Muscle layer of colon (tissue), 2 donors: Measurements from ENCODE around the gene NPY1R.
A peak's percentile ranks its signal among the peaks of the same experiment; 100 is the strongest.

Experiments
- H3K27ac ChIP-seq: one replicate; pipeline ENCODE4 v1.7.0; 2013; ENCODE audit warnings: low read depth, mild to moderate bottlenecking, low read length, moderate library complexity
- H3K27me3 ChIP-seq, 2 donors: one replicate each; pipeline ENCODE4 v1.7.0; 2013; ENCODE audit warnings: low read length in 2 of 2, mild to moderate bottlenecking in 2 of 2; ENCODE audit not compliant: insufficient read depth in 2 of 2, control insufficient read depth in 1 of 2
- H3K36me3 ChIP-seq: one replicate; pipeline ENCODE4 v1.7.0; 2013; ENCODE audit warnings: mild to moderate bottlenecking, low read length; ENCODE audit not compliant: insufficient read depth
- H3K4me1 ChIP-seq: one replicate; pipeline ENCODE4 v1.7.0; 2013; ENCODE audit warnings: mild to moderate bottlenecking, low read length; ENCODE audit not compliant: insufficient read depth
- H3K4me3 ChIP-seq, 2 donors: one replicate each; pipeline ENCODE4 v1.7.0; 2013; ENCODE audit warnings: low read length in 2 of 2, low read depth in 1 of 2, mild to moderate bottlenecking in 1 of 2, moderate library complexity in 1 of 2
- H3K9ac ChIP-seq: one replicate; pipeline ENCODE4 v1.7.0; 2013; ENCODE audit warnings: low read length
- H3K9me3 ChIP-seq: one replicate; pipeline ENCODE4 v1.7.0; 2013; ENCODE audit warnings: mild to moderate bottlenecking, low read length
- donor health status: abdominal sarcoma.
- donor health status: Adenocarcinoma of cecum.

Gene NPY1R

DNA sequence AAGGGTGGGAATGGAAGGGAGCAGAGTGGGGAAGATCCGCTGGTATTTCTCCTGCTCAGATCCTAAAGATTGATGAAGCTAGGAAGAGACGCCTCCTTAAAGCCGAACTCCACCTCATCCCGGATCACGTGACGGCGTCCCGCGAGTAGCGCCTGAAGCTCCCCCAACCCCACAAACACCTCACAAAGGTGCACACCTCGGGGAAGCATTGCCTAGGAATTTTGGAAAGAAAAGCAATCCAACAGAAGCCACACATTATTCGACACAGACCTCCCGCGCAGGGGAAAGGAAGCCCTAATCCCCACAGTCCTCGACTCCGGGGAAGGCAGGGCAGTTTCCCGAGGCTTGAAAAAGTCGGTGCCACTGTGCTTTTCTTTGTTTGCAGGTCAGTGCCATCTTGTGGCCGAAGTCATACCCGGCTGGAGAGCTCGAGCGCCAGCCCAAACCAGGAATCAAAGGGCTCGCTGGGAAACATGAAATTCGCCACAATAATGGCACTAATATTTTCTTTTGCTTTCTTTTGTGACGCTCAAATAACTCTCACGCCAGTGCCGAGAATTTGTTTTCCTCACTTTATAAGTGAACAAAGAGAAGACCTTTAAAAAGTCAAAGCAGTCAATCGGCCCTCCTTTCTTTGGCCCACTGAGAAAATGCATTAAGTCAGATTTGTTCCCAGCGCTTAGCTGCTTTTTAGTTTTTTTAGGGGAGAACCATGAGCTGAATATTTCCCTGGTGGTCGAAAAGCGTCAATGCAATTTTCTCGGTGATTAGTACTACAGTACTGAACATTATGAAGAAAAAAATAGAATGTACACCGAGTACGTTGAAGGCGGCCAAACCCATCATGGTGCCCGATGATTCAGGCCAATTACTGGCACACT lies at the start of gene NPY1R:
Gene NPY1R, minus strand, starts transcription at position 71 of the 881 bp plus-strand sequence. CDS start 6,042 bp downstream, outside the sequence.
- Histone ChIP-seq H3K9ac (peak within 1 kb of the TSS; percentile 14), H3K4me3 (peak within 1 kb of the TSS; percentile 24 to 94), H3K27ac (no peak within 1 kb of the TSS), H3K36me3 (no peaks in the 10 kb centered on the region), H3K27me3 (peaks cover 3 to 13% of the 10 kb centered on the region in 2 donors), H3K9me3 (no peaks in the 10 kb centered on the region), H3K4me1 (peaks cover 3% of the 10 kb centered on the region)

DNA sequence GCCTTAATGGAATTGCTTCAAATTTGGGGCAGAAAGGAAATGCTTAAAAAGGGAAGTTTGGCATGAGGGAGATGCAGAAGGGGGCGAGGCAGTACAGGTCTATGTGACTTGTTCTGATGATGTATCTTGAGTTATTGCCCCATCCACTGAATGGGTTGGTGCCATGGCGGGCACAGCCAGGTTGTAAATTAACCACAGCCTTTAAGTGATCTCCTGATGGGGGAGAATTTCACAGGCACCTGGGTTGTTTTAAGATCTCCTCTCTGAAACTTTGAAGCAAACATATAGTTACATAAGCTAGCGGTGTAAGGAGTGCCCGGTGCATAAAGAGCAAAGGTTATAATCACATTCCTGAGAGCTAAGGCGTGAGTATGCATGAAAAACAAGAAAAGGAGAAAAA lies 48.3 kb upstream of the NPY1R start:
- Histone ChIP-seq H3K4me3 (no peak overlapping the region), H3K36me3 (no peaks in the 10 kb centered on the region), H3K27me3 (no peaks in the 10 kb centered on the region), H3K9me3 (no peaks in the 10 kb centered on the region), H3K9ac (no peak overlapping the region), H3K27ac (no peak overlapping the region), H3K4me1 (no peaks in the 10 kb centered on the region)

DNA sequence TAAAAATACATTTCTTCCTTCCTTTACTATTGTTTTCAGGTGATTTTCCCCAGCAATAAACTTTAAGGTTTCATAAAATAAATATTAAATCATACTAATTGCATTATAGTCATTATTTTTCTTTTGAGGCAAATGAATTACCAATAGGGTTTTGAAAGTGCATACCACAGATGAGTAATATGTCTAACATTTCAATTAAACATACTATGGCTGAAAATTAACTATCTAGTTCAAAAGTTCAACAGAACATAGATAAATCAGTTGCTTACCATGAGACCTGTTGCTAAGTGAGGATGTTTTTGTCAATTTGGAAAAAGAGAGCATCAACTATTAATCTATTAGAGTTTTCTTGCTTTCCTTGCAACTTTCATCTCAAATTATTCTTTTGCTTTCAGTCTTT lies 46.3 kb upstream of the NPY1R start:
- no peaks in the 10 kb centered on the region for H3K36me3 ChIP-seq
- no peaks in the 10 kb centered on the region for H3K4me1 ChIP-seq
- H3K4me3 ChIP-seq: no peak overlapping the region
- H3K9ac ChIP-seq: no peak overlapping the region
- H3K27ac ChIP-seq: no peak overlapping the region
- no peaks in the 10 kb centered on the region for H3K27me3 ChIP-seq
- no peaks in the 10 kb centered on the region for H3K9me3 ChIP-seq

GRCh38 chr4:163372029-163372428 lies 39.6 kb upstream of the NPY1R start:
- Histone ChIP-seq H3K9ac (no peak overlapping the region), H3K4me1 (no peaks in the 10 kb centered on the region), H3K4me3 (no peak overlapping the region), H3K27me3 (no peaks in the 10 kb centered on the region), H3K27ac (no peak overlapping the region), H3K9me3 (no peaks in the 10 kb centered on the region), H3K36me3 (no peaks in the 10 kb centered on the region)

GRCh38 chr4:163367651-163368050 lies 35.3 kb upstream of the NPY1R start:
- no peak overlapping the region for H3K4me3 ChIP-seq
- no peaks in the 10 kb centered on the region for H3K4me1 ChIP-seq
- no peaks in the 10 kb centered on the region for H3K27me3 ChIP-seq
- H3K36me3 ChIP-seq: no peaks in the 10 kb centered on the region
- H3K27ac ChIP-seq: no peak overlapping the region
- H3K9me3 ChIP-seq: no peaks in the 10 kb centered on the region
- no peak overlapping the region for H3K9ac ChIP-seq

- Histone ChIP-seq H3K9me3 (no peaks in the 10 kb centered on the region), H3K9ac (no peak overlapping the region)
Observed at GRCh38 chr4:163356104-163356503, 23.7 kb upstream of the NPY1R start.

DNA sequence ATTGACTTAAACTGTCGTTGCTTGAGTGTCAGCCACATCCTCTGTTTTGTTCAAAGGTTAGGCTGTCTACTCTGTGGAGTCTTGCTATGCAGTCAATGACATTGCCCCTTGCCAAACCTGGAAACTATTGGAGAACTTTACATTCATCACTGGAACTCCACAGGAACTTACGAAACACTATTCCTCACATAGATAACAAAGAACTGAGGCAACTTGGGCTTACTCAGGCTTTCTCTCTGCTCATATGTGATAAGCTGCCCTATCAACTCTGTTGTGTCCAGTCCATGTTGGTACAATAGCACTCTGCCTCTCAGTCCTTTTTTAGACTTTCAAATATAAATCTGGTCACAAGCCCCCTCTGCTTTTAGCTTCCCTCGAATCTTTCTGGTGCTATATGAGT lies 20.7 kb upstream of the NPY1R start:
- H3K9me3 ChIP-seq: no peaks in the 10 kb centered on the region
- H3K4me1 ChIP-seq: no peaks in the 10 kb centered on the region
- H3K9ac ChIP-seq: no peak overlapping the region
- H3K4me3 ChIP-seq: no peak overlapping the region
- H3K27ac ChIP-seq: no peak overlapping the region
- H3K36me3 ChIP-seq: no peaks in the 10 kb centered on the region
- no peaks in the 10 kb centered on the region for H3K27me3 ChIP-seq

More at GRCh38 chr4:163356104-163356503, 23.7 kb upstream of the NPY1R start:
- Histone ChIP-seq H3K36me3 (no peaks in the 10 kb centered on the region), H3K27me3 (no peaks in the 10 kb centered on the region), H3K27ac (no peak overlapping the region), H3K4me1 (no peaks in the 10 kb centered on the region), H3K4me3 (no peak overlapping the region)

GRCh38 chr4:163350672-163351071 lies 18.3 kb upstream of the NPY1R start:
- no peaks in the 10 kb centered on the region for H3K4me1 ChIP-seq
- no peak overlapping the region for H3K4me3 ChIP-seq
- peaks cover 0 to 3% of the 10 kb centered on the region in 2 donors for H3K27me3 ChIP-seq
- no peak overlapping the region for H3K27ac ChIP-seq
- H3K9me3 ChIP-seq: no peaks in the 10 kb centered on the region
- no peak overlapping the region for H3K9ac ChIP-seq
- no peaks in the 10 kb centered on the region for H3K36me3 ChIP-seq

GRCh38 chr4:163344147-163345125 lies 12.0 kb upstream of the NPY1R start:
- Histone ChIP-seq H3K4me3 (peak overlapping the region; percentile 38 to 50), H3K36me3 (no peaks in the 10 kb centered on the region), H3K4me1 (peaks cover 6% of the 10 kb centered on the region), H3K9me3 (no peaks in the 10 kb centered on the region), H3K27ac (no peak overlapping the region), H3K9ac (no peak overlapping the region), H3K27me3 (peaks cover 3 to 22% of the 10 kb centered on the region in 2 donors)

- Histone ChIP-seq H3K9me3 (no peaks in the 10 kb centered on the region), H3K4me3 (peak within 1 kb of the TSS; percentile 38 to 50), H3K27me3 (peaks cover 3 to 22% of the 10 kb centered on the region in 2 donors), H3K27ac (no peak within 1 kb of the TSS), H3K9ac (no peak within 1 kb of the TSS), H3K4me1 (peaks cover 6% of the 10 kb centered on the region), H3K36me3 (no peaks in the 10 kb centered on the region)
Observed at GRCh38 chr4:163343604-163344146, 11.3 kb upstream of the NPY1R start, which contains the start of gene NPY5R. Gene NPY5R, plus strand, starts transcription at chr4:163343892. Its CDS starts 6,382 bp downstream, at chr4:163350274.

GRCh38 chr4:163335384-163335783 lies 3.0 kb upstream of the NPY1R start:
- Histone ChIP-seq H3K36me3 (no peaks in the 10 kb centered on the region), H3K27me3 (peaks cover 3 to 13% of the 10 kb centered on the region in 2 donors), H3K4me3 (no peak overlapping the region), H3K27ac (no peak overlapping the region), H3K9me3 (no peaks in the 10 kb centered on the region), H3K9ac (no peak overlapping the region), H3K4me1 (peaks cover 3% of the 10 kb centered on the region)
